Skeletal muscle satellite cell (primary cell): Measurements from ENCODE around the gene ADAMTS2.

Experiments used
- H3K27me3 ChIP-seq: 2 replicates; pipeline ENCODE4 v1.7.0; 2013; ENCODE audit warnings: low read length; ENCODE audit not compliant: control insufficient read depth, insufficient read depth
- H3K36me3 ChIP-seq: 2 replicates; pipeline ENCODE4 v1.7.0; 2013; ENCODE audit warnings: mild to moderate bottlenecking, control low read depth, low read length; ENCODE audit not compliant: insufficient read depth
- H3K4me1 ChIP-seq: 2 replicates; pipeline ENCODE4 v1.7.0; 2013; ENCODE audit warnings: low read length; ENCODE audit not compliant: control insufficient read depth, insufficient read depth
- H3K4me2 ChIP-seq: 2 replicates; pipeline ENCODE4 v1.7.0; 2013; ENCODE audit warnings: mild to moderate bottlenecking, low read length
- H3K4me3 ChIP-seq: 2 replicates; pipeline ENCODE4 v1.7.0; 2013; ENCODE audit warnings: low read length
- H3K9ac ChIP-seq: 2 replicates; pipeline ENCODE4 v1.7.0; 2013; ENCODE audit warnings: mild to moderate bottlenecking, low read depth, low read length, moderate library complexity
- H3K9me3 ChIP-seq: replicated peaks from 2 replicates; pipeline ENCODE4 v1.7.0; 2013; ENCODE audit warnings: mild to moderate bottlenecking, control low read depth, low read length

ADAMTS2 gene

DNA sequence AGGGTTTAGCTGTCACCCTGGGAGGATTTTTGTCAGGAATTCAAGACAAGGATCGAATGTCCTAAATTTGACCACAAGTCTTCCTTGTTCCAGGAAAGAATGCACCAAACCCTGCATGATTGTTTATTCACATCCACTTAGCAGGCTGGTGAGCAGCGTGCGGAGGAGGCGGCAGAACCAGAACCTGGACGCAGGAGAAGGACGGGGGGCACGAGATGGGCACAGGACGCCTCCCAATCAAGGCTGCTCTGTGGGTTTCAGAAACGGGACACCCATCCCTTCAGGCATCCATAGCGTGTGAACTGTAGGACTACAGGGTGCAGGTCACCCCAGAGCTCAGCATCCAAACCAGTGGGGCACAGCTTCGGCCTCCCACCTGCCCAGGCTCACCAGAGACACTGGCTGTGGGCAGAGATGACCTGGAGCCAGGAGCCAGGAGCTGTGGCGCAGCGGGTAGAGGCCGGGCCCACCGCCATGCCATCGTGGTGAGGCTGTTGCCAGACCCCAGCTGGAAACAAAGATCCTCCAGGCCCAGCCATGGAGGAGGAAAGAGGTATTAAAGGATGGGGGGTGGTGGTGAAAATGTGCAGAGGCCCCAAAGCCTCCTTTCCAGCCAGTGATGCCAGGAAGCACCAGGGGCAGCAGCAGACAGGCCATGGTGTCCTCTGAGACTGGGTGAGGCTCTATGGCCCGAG lies 32.3 kb upstream of the ADAMTS2 start:
- Histone ChIP-seq H3K36me3 (no peaks in the 10 kb centered on the region), H3K4me3 (no peak overlapping the region), H3K27me3 (peaks cover 5% of the 10 kb centered on the region), H3K4me1 (peaks cover 25% of the 10 kb centered on the region), H3K4me2 (peak overlapping the region; percentile 54), H3K9me3 (no peaks in the 10 kb centered on the region), H3K9ac (peak overlapping the region; percentile 73)

GRCh38 chr5:179376701-179377420 lies 31.6 kb upstream of the ADAMTS2 start:
- Histone ChIP-seq H3K27me3 (peaks cover 5% of the 10 kb centered on the region), H3K36me3 (no peaks in the 10 kb centered on the region), H3K9me3 (no peaks in the 10 kb centered on the region), H3K9ac (peak overlapping the region; percentile 49), H3K4me2 (no peak overlapping the region), H3K4me1 (peaks cover 25% of the 10 kb centered on the region), H3K4me3 (no peak overlapping the region)

- no peak overlapping the region for H3K9ac ChIP-seq
- peaks cover 5% of the 10 kb centered on the region for H3K27me3 ChIP-seq
- H3K4me2 ChIP-seq = no peak overlapping the region
- H3K36me3 ChIP-seq = no peaks in the 10 kb centered on the region
- H3K4me3 ChIP-seq = no peak overlapping the region
- H3K4me1 ChIP-seq = peaks cover 25% of the 10 kb centered on the region
- H3K9me3 ChIP-seq = no peaks in the 10 kb centered on the region
These were observed 30.6 kb upstream of the ADAMTS2 start for GRCh38 chr5:179375831-179376365.

- Histone ChIP-seq H3K9me3 (no peaks in the 10 kb centered on the region), H3K36me3 (no peaks in the 10 kb centered on the region), H3K4me2 (no peak overlapping the region), H3K9ac (no peak overlapping the region), H3K4me1 (peaks cover 25% of the 10 kb centered on the region), H3K27me3 (peaks cover 5% of the 10 kb centered on the region), H3K4me3 (no peak overlapping the region)
These were observed 30.0 kb upstream of the ADAMTS2 start for GRCh38 chr5:179375236-179375685.

DNA sequence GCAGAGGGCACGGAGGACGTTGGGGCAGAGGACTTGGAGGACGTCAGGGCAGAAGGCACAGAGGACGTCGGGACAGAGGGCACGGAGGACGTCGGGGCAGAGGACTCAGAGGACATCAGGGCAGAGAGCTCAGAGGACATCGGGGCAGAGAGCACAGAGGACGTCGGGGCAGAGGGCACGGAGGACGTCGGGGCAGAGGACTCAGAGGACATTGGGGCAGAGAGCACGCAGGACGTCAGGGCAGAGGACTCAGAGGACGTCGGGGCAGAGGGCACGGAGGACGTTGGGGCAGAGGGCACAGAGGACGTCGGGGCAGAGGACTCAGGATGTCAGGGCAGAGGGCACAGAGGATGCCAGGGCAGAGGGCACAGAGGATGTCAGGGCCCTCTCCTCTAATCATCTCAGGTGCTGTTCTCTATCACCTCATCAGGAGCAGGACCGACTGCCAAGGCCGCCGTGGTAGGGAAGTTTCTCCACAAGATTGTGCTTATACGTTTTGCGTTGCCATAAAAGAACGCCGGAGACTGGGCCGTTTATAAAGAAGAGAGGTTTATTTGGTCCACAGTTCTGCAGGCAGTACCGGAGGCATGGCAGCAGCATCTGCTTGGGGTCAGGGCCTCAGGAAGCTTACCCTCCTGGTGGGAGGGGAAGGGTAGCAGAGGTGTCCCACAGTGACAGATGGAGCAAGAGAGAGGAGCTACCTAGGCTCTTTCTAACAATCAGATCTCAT lies 29.4 kb upstream of the ADAMTS2 start:
- Histone ChIP-seq H3K4me2 (no peak overlapping the region), H3K9me3 (no peaks in the 10 kb centered on the region), H3K4me1 (peaks cover 25% of the 10 kb centered on the region), H3K9ac (no peak overlapping the region), H3K4me3 (no peak overlapping the region), H3K36me3 (no peaks in the 10 kb centered on the region), H3K27me3 (peaks cover 5% of the 10 kb centered on the region)

DNA sequence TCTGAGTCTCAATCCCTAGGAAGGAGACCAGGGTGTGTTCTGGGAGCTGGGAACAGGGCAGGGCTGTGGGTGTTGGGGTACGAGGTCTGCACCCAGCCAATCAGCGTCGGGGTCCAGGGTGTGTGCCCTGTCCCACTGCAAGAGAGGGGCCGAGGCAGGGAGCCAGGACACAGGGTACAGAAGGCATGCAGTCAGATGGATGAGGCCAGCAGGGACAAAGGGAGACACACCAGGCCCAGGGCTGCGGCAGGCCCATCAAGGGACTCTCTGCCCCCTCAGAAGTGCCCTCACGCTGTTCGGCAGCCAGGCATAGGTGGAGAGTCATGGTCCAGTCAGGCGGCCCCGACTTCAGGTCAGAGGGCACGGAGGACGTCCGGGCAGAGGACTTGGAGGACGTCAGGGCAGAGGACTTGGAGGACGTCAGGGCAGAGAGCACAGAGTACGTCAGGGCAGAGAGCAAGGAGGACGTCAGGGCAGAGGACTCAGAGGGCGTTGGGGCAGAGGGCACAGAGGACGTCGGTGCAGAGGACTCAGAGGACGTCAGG lies 28.8 kb upstream of the ADAMTS2 start:
- H3K4me2 ChIP-seq = no peak overlapping the region
- H3K27me3 ChIP-seq = peaks cover 5% of the 10 kb centered on the region
- no peaks in the 10 kb centered on the region for H3K9me3 ChIP-seq
- peaks cover 20% of the 10 kb centered on the region for H3K4me1 ChIP-seq
- H3K9ac ChIP-seq = no peak overlapping the region
- no peaks in the 10 kb centered on the region for H3K36me3 ChIP-seq
- H3K4me3 ChIP-seq = no peak overlapping the region

- Histone ChIP-seq H3K4me3 (no peak overlapping the region), H3K36me3 (no peaks in the 10 kb centered on the region), H3K27me3 (peaks cover 5% of the 10 kb centered on the region), H3K4me1 (peaks cover 14% of the 10 kb centered on the region), H3K9ac (no peak overlapping the region), H3K4me2 (no peak overlapping the region), H3K9me3 (no peaks in the 10 kb centered on the region)
These were observed 28.1 kb upstream of the ADAMTS2 start for GRCh38 chr5:179373101-179373934.

DNA sequence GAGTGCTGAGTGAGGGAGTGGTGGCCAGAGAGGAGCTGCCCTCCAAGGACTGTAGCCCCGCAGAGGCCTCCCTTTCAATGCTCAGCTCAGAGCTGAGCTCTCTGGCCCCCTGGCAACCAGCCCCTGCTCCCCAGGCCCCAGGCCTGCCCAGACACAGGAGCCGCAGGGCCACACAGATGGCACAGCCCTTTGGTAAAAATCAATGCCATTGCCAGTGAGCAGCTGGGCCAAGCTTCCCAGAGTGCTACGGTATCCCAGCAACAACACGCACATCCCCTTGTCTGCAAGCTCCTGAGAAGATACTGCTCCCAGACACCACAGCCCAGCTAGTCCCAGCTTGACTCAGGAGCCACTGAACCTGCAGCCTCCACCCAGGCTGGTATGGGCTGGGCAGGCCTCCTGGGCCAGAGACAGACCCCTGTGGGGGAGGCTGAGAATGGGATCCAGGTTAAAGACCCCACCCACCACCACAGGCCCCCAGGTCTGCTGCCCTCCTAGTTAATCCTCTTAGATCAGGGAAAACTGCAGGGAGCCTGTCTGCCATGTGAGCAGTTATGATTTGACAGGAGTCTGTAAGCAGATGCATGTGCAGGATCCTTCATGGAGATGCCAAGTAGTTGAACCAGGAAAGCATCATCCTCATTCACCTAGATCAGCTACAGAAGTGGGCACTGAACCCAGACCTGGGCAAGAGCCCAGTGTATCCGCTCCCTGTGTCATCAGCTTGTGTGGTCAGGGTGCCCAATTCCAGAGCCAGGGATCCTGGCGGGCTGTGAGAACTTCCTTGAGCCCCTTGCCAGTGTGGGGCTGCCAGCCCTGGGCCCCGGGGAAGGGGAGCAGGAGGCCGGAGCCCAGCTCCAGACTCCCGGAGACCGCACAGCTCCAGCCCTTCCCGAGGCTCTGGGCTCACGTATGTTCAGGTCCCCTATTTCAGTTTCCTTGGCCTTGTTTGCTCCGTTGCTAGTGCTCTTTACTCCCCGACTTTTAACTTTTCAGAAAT lies 26.7 kb upstream of the ADAMTS2 start:
- Histone ChIP-seq H3K4me3 (no peak overlapping the region), H3K36me3 (no peaks in the 10 kb centered on the region), H3K9me3 (no peaks in the 10 kb centered on the region), H3K4me1 (peaks cover 1% of the 10 kb centered on the region), H3K9ac (no peak overlapping the region), H3K4me2 (no peak overlapping the region), H3K27me3 (peaks cover 5% of the 10 kb centered on the region)

DNA sequence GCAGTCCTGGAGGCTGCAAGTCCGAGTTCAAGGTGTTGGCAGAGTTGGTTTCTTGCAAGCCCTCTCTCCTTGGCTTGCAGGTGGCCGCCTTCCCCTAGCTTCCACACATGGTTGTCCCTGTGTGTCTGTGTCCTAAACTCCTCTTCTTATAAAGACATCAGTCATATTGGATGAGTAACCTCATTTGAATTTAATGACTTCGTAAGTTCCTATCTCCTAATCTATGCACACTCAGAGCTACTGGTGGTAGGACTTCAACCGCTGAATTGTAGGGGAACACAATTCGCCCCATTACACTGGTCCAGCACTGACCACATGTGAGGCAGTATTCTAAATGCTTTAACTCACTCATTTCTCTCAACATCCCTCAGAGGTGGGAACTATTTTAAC lies 25.9 kb upstream of the ADAMTS2 start:
- H3K36me3 ChIP-seq = no peaks in the 10 kb centered on the region
- H3K4me3 ChIP-seq = no peak overlapping the region
- H3K4me2 ChIP-seq = no peak overlapping the region
- no peak overlapping the region for H3K9ac ChIP-seq
- no peaks in the 10 kb centered on the region for H3K4me1 ChIP-seq
- no peaks in the 10 kb centered on the region for H3K9me3 ChIP-seq
- peaks cover 5% of the 10 kb centered on the region for H3K27me3 ChIP-seq
